ENCODE results near the gene MYO1E. TPM values are rescaled to one million over a fixed set of nuclear protein-coding genes. Genes with fewer than 3 reads are reported as not detected.

MYO1E gene
- total RNA-seq, 2 donors from 2014 or later: 252 to 329 TPM

DNA sequence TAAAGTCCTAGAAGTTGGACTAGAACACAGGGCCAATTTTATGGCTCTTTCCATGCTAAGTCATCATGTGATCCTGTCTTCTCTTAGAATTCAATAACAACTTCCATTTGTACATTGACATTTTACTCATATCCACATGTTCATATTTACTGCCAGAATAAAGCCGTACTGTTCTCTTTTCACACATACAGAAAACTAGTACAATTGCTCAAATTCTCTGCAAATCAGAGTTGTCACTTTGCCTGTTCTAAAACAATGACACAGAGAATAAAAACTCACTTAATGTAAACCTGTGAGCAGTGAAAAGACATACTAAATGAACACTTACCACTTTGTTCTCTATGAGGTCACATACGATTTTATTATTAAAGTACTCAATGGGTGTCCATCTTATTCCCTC, 162.5 kb downstream of the MYO1E start:
- TF ChIP-seq, protein P1, sequence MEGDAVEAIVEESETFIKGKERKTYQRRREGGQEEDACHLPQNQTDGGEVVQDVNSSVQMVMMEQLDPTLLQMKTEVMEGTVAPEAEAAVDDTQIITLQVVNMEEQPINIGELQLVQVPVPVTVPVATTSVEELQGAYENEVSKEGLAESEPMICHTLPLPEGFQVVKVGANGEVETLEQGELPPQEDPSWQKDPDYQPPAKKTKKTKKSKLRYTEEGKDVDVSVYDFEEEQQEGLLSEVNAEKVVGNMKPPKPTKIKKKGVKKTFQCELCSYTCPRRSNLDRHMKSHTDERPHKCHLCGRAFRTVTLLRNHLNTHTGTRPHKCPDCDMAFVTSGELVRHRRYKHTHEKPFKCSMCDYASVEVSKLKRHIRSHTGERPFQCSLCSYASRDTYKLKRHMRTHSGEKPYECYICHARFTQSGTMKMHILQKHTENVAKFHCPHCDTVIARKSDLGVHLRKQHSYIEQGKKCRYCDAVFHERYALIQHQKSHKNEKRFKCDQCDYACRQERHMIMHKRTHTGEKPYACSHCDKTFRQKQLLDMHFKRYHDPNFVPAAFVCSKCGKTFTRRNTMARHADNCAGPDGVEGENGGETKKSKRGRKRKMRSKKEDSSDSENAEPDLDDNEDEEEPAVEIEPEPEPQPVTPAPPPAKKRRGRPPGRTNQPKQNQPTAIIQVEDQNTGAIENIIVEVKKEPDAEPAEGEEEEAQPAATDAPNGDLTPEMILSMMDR (IDR thresholded peaks at IDR 0.05): no peak
- no peak overlapping the region for H3K4me3 ChIP-seq
- H3K27ac ChIP-seq: no peak overlapping the region
- no peak overlapping the region for H3K9ac ChIP-seq (ENCODE audit: low read depth in 2 of 2, low read length in 2 of 2)
- no peak for DNase-seq
- H3K27me3 ChIP-seq: no peaks in the 10 kb centered on the region
- peaks cover 13% of the 10 kb centered on the region for H3K36me3 ChIP-seq
- H3K4me1 ChIP-seq: no peaks in the 10 kb centered on the region
- no peaks in the 10 kb centered on the region for H3K9me3 ChIP-seq
- intact Hi-C loops (cut with DNase I): no loop called here

DNA sequence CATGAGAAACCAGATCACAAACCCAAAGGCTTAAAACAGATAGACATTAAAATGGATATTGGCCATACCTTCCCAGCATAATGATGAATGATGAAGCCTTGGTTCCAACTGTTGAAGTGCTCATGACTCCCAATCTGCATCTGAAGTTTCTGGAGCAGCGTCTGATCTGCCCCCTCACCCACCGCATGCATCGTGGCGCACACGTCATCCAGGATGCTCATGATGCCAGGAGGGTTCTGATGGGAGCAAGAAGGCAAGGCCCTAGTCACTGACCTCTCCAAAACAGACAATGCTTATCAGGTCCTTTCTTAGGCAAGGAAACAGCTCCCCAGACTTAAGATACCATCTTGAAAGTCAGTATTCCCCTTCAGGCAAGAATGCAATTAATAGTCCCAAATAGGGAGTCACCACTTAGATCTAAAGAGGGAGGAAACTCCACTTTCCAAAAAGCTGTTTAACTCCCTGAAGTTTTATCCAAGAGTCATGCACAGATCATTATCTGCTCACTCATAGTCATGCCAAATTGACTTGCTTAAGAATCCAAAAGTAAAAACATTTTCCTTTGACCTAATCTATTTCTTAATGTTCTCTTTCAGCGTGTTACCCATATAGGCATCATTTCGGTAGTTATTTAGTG, 163.9 kb downstream of the MYO1E start:
- H3K4me3 ChIP-seq: no peak overlapping the region
- no peaks in the 10 kb centered on the region for H3K27me3 ChIP-seq
- H3K9me3 ChIP-seq: no peaks in the 10 kb centered on the region
- DNase-seq: no peak
- peaks cover 13% of the 10 kb centered on the region for H3K36me3 ChIP-seq
- H3K9ac ChIP-seq (ENCODE audit: low read depth in 2 of 2, low read length in 2 of 2): no peak overlapping the region
- H3K4me1 ChIP-seq: no peaks in the 10 kb centered on the region
- TF ChIP-seq, protein P1 (IDR thresholded peaks at IDR 0.05): no peak
- no peak overlapping the region for H3K27ac ChIP-seq
- intact Hi-C loops (cut with DNase I): no loop called here

DNA sequence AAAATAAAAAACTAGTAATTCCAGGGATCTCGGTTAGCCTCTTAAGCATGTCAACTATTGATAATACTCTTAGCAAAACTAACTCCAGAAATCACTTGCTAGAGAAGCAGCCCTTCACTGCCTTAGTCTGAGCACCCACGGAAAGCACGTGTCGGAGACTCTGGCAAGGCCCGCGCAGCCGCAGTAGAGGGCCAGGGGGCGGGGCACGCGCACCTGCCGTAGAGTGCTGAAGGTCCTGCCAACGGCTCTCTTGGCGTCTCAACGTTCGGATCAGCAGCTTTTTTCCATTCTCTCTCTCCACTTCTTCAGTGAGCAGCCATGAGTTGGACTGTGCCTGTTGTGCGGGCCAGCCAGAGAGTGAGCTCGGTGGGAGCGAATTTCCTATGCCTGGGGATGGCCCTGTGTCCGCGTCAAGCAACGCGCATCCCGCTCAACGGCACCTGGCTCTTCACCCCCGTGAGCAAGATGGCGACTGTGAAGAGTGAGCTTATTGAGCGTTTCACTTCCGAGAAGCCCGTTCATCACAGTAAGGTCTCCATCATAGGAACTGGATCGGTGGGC, 166.0 kb downstream of the MYO1E start, which contains the start of gene LDHAL6B:
TSS of gene LDHAL6B (plus strand) at position 221 of the 561 bp plus-strand sequence. CDS start at position 319, 98 bp downstream.
- Histone ChIP-seq H3K36me3 (peaks cover 13% of the 10 kb centered on the region), H3K4me3 (no peak within 1 kb of the TSS), H3K9me3 (no peaks in the 10 kb centered on the region), H3K27me3 (no peaks in the 10 kb centered on the region), H3K27ac (no peak within 1 kb of the TSS), H3K4me1 (no peaks in the 10 kb centered on the region), H3K9ac (ENCODE audit: low read depth in 2 of 2, low read length in 2 of 2) (no peak within 1 kb of the TSS)
- no peak for DNase-seq
- intact Hi-C loops (cut with DNase I): no loop called here
- TF ChIP-seq, protein P1 (IDR thresholded peaks at IDR 0.05): no peak

DNA sequence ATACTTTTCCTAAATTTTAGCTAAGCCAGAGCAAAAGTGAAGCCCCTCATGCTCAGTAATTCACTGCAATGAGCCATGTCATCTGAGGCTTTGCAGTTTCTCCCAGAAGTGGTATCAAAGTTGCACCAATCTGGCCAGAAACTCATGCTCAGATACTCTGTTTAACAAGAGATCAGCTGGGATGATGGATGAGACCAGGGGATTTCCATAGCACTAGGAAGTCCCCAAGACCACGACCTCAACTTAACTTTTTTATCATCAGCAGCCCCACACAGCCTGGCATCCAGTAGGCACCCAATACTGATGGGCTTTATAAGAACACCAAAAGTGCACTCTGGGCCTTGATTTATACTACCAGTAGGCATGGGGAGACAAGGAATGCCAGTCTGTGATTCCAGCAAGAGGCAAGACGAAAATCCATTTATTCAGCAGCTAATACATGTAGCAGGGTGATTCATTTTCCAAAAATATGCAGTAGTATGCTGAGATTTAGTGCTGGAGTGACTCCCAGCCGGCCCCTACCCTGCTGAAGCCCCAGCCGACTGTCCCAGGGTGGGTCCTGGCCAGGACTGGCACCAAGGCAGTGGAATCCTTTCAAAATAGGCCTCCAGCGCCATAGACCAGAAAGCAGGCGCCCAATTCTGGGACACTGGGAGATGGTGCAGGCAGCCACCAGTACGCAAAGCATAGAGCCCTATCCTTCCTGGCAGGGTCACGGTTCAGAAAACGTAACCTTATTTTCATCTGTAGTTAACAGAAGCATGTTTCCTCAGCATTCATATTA, 166.6 kb downstream of the MYO1E start:
- Histone ChIP-seq H3K9me3 (no peaks in the 10 kb centered on the region), H3K27ac (no peak overlapping the region), H3K27me3 (no peaks in the 10 kb centered on the region), H3K36me3 (peaks cover 13% of the 10 kb centered on the region), H3K4me1 (no peaks in the 10 kb centered on the region), H3K9ac (ENCODE audit: low read depth in 2 of 2, low read length in 2 of 2) (no peak overlapping the region), H3K4me3 (no peak overlapping the region)
- no peak for DNase-seq
- intact Hi-C loops (cut with DNase I): no loop called here
- TF ChIP-seq, protein P1 (IDR thresholded peaks at IDR 0.05): no peak

DNA sequence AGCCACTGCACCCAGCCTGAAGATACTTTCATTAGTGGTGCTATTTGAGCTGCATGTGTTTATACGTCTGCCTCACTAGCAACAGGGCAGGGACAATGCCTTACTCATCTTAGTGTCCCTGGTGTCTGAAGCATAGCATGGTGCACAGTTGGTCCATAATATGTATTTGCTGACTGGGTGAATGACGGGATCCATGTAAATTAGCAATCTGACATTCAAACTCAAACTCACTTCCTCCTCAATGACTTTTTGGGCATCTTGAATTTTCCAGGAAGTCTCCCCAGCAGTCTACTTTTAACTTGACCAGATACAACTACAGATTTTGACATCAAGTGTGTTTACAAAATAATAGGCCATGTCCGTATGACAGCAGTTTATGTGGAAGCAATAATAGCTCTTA, 169.0 kb downstream of the MYO1E start:
- Histone ChIP-seq H3K9ac (ENCODE audit: low read depth in 2 of 2, low read length in 2 of 2) (no peak overlapping the region), H3K36me3 (peaks cover 16% of the 10 kb centered on the region), H3K27me3 (no peaks in the 10 kb centered on the region), H3K4me1 (no peaks in the 10 kb centered on the region), H3K4me3 (no peak overlapping the region), H3K9me3 (no peaks in the 10 kb centered on the region), H3K27ac (no peak overlapping the region)
- TF ChIP-seq, protein P1 (IDR thresholded peaks at IDR 0.05): no peak
- intact Hi-C loops (cut with DNase I): no loop called here
- DNase-seq: no peak
